Endodermal cell (in vitro differentiated cells): ENCODE measurements around the gene ARHGAP25. TPM values are rescaled to one million over a fixed set of nuclear protein-coding genes. Genes with fewer than 3 reads are reported as not detected.

ENCODE experiments used
- DNase-seq: peaks from one replicate; pipeline ENCODE4 v3.0.0-alpha.2; 2017
- H3K27ac ChIP-seq: 2 replicates; pipeline ENCODE4 v1.5.1; 2013; ENCODE audit warnings: mild to moderate bottlenecking, low read depth, low read length, moderate library complexity
- H3K27me3 ChIP-seq: 2 replicates; pipeline ENCODE4 v1.6.1; 2013; ENCODE audit warnings: mild to moderate bottlenecking, low read length, moderate library complexity; ENCODE audit not compliant: insufficient read depth, control insufficient read depth, poor library complexity, severe bottlenecking
- H3K36me3 ChIP-seq: 2 replicates; pipeline ENCODE4 v1.7.0; 2013; ENCODE audit warnings: mild to moderate bottlenecking, low read length, moderate library complexity; ENCODE audit not compliant: control insufficient read depth, insufficient read depth
- H3K4me1 ChIP-seq: one replicate; pipeline ENCODE4 v1.7.0; 2013; ENCODE audit warnings: low read length; ENCODE audit not compliant: control insufficient read depth, insufficient read depth
- H3K4me3 ChIP-seq: 2 replicates; pipeline ENCODE4 v1.5.1; 2013; ENCODE audit warnings: mild to moderate bottlenecking, low read length, moderate library complexity
- H3K9ac ChIP-seq: 2 replicates; pipeline ENCODE4 v1.6.1; 2013; ENCODE audit warnings: mild to moderate bottlenecking, low read length, moderate library complexity; ENCODE audit not compliant: poor library complexity, severe bottlenecking; ENCODE audit errors: extremely low read depth
- H3K9me3 ChIP-seq: 2 replicates; pipeline ENCODE4 v1.6.1; 2013; ENCODE audit warnings: mild to moderate bottlenecking, low read length, moderate library complexity; ENCODE audit not compliant: control insufficient read depth
- H3K27ac Mint-ChIP-seq: 2 replicates; pipeline ENCODE4 v1.8.0; 2020; ENCODE audit warnings: mixed read lengths
- H3K27me3 Mint-ChIP-seq: 2 replicates; pipeline ENCODE4 v1.8.0; 2021; ENCODE audit warnings: mild to moderate bottlenecking, mixed read lengths; ENCODE audit not compliant: insufficient read depth
- H3K36me3 Mint-ChIP-seq: 2 replicates; pipeline ENCODE4 v1.8.0; 2020; ENCODE audit warnings: low read depth, mixed read lengths
- H3K4me1 Mint-ChIP-seq: 2 replicates; pipeline ENCODE4 v1.8.0; 2020; ENCODE audit warnings: mixed read lengths
- H3K4me3 Mint-ChIP-seq: 2 replicates; pipeline ENCODE4 v1.8.0; 2020; ENCODE audit warnings: mild to moderate bottlenecking, moderate library complexity, mixed read lengths
- H3K9me3 Mint-ChIP-seq: 2 replicates; pipeline ENCODE4 v1.8.0; 2020; ENCODE audit warnings: mild to moderate bottlenecking, mixed read lengths
- WGBS, 2 experiments: methylation state at CpG; one replicate each; pipeline versions ENCODE4 v1.1.5 to v1.1.7; 2013; ENCODE audit warnings: missing lambda C conversion rate in 2 of 2, mixed read lengths in 1 of 2; ENCODE audit not compliant: insufficient coverage in 1 of 2, insufficient read length in 1 of 2; 5-methylcytosine and 5-hydroxymethylcytosine counted together
- total RNA-seq, 2 donors: library from RNA; stranded (reverse); fragmentation: NEBNext Ultra II Directional in 1 of 2; extraction: Animal tissue kit (Norgen Biotek cat#: 25700) in 1 of 2; gene quantifications; 2 replicates in 1 of 2; 3 replicates in 1 of 2; pipeline ENCODE4 v1.2.1, GENCODE V29; 2021
- TF ChIP-seq, protein P1 (sequence below): fragments of 200-600 bp; sonication (generic); conservative IDR thresholded peaks from 2 replicates; pipeline ENCODE4 v1.5.0; 2021; ENCODE audit warnings: antibody characterized with exemption, mild to moderate bottlenecking

The ARHGAP25 gene
- total RNA-seq, 2 donors from 2014 or later: 0.82 to 2.6 TPM

DNA sequence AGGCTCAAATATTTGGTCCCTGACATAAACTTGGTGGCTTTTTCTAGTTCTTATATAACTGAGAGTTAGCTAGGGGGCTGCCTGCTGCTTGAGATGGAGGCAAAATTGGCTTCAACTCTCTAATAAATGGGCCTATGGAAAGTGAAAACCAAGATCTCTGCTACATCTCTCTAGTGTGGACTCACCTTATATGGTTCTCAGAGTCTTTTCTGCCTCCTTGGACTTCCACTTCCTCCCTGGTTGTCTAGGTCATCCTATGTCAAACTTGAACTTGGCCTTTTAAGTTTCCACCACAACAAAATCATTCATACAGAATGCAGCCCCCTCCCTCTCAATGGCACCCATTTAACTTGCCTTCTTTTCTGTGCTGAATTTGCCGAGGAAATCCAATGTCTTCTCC, 23.9 kb upstream of the ARHGAP25 start:
- H3K9ac ChIP-seq: no peak overlapping the region
- no peak for DNase-seq
- no peaks in the 10 kb centered on the region for H3K4me1 ChIP-seq
- H3K27me3 ChIP-seq: no peaks in the 10 kb centered on the region
- no peak overlapping the region for H3K4me3 Mint-ChIP-seq
- H3K27ac ChIP-seq: no peak overlapping the region
- H3K36me3 ChIP-seq: no peaks in the 10 kb centered on the region
- TF ChIP-seq, protein P1, sequence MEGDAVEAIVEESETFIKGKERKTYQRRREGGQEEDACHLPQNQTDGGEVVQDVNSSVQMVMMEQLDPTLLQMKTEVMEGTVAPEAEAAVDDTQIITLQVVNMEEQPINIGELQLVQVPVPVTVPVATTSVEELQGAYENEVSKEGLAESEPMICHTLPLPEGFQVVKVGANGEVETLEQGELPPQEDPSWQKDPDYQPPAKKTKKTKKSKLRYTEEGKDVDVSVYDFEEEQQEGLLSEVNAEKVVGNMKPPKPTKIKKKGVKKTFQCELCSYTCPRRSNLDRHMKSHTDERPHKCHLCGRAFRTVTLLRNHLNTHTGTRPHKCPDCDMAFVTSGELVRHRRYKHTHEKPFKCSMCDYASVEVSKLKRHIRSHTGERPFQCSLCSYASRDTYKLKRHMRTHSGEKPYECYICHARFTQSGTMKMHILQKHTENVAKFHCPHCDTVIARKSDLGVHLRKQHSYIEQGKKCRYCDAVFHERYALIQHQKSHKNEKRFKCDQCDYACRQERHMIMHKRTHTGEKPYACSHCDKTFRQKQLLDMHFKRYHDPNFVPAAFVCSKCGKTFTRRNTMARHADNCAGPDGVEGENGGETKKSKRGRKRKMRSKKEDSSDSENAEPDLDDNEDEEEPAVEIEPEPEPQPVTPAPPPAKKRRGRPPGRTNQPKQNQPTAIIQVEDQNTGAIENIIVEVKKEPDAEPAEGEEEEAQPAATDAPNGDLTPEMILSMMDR: no peak
- H3K4me3 ChIP-seq: no peak overlapping the region
- WGBS, 2 experiments: 82% methylated on average over 1 of the region's 1 CpG; no CpG with 5 or more reads in 1 of the 2 experiments
- H3K36me3 Mint-ChIP-seq: peaks cover 2% of the 10 kb centered on the region
- H3K9me3 ChIP-seq: no peaks in the 10 kb centered on the region
- peaks cover 4% of the 10 kb centered on the region for H3K4me1 Mint-ChIP-seq
- H3K9me3 Mint-ChIP-seq: no peaks in the 10 kb centered on the region
- no peak overlapping the region for H3K27ac Mint-ChIP-seq
- no peaks in the 10 kb centered on the region for H3K27me3 Mint-ChIP-seq

DNA sequence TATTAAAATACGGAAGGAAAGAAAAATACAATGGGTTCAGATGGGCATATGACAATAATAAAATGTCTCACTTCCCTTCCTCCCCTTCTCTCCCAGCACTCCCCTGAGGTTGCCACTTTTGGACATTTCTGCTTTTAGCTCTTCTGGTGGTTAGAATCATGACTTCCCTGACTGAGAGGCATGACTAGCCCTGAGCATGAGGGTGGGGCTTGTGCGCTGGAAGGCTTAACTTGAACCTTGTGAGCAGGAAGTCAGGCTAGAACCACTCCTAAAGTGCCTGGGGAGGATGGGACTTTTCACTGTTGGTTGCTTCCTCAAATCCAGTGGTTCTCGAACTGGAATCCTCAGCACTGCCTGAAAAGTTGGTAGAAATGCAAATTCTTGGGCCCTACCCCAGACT, 19.7 kb upstream of the ARHGAP25 start:
- no peaks in the 10 kb centered on the region for H3K27me3 Mint-ChIP-seq

DNA sequence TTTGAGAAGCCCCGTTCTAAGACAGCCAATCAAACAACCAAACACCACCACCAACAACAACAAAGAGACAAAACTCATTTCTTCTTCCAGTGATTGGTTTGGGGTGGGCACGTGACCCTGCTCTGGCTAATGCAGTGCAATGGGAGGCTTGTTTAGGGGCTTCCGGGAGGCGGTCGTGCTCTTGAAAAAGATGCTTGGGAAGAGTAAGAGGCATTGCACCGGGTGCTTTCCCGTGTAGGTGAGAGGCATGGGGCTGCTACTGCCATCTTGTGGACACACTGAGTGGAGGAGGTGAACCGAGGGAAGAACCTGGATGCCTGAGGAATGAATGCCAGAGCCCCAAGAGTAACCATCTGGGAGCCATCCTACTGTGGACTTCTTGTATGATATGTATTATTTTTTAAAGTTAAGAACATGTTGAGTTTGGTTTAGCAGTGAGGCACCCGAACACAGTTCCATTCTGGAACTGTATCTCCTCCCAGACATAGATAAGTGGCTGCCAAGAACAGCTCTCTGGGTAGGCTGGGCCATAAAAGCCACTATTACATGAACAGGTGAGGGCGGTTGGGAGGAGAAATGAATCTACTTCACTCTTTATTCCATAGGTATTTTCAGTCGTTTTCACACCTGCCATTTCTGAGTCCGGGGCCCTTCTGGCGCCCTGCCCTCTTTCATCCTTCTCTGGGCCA, 19.1 kb upstream of the ARHGAP25 start:
- H3K27ac ChIP-seq: no peak overlapping the region
- H3K4me1 ChIP-seq: no peaks in the 10 kb centered on the region
- no peaks in the 10 kb centered on the region for H3K27me3 ChIP-seq
- Mint-ChIP-seq H3K27me3 (no peaks in the 10 kb centered on the region), H3K36me3 (peaks cover 2% of the 10 kb centered on the region), H3K27ac (no peak overlapping the region), H3K4me3 (no peak overlapping the region), H3K4me1 (peaks cover under 1% of the 10 kb centered on the region), H3K9me3 (no peaks in the 10 kb centered on the region)
- no peaks in the 10 kb centered on the region for H3K36me3 ChIP-seq
- TF ChIP-seq, protein P1: peak; percentile 89
- no peaks in the 10 kb centered on the region for H3K9me3 ChIP-seq
- peak; percentile 93 for DNase-seq
- 53 to 64% methylated on average over 7 to 13 of the region's 13 CpGs for WGBS, 2 experiments
- H3K9ac ChIP-seq: no peak overlapping the region
- H3K4me3 ChIP-seq: no peak overlapping the region

More for the DNA sequence above, 19.7 kb upstream of the ARHGAP25 start:
- DNase-seq: no peak
- H3K9ac ChIP-seq: no peak overlapping the region
- H3K9me3 Mint-ChIP-seq: no peaks in the 10 kb centered on the region
- 88 to 97% methylated on average over 2 of the region's 3 CpGs for WGBS, 2 experiments
- TF ChIP-seq, protein P1: no peak
- H3K27me3 ChIP-seq: no peaks in the 10 kb centered on the region
- no peak overlapping the region for H3K4me3 ChIP-seq
- H3K36me3 ChIP-seq: no peaks in the 10 kb centered on the region
- H3K4me1 ChIP-seq: no peaks in the 10 kb centered on the region
- H3K27ac ChIP-seq: no peak overlapping the region
- no peaks in the 10 kb centered on the region for H3K4me1 Mint-ChIP-seq
- no peak overlapping the region for H3K4me3 Mint-ChIP-seq
- H3K27ac Mint-ChIP-seq: no peak overlapping the region
- H3K36me3 Mint-ChIP-seq: peaks cover 2% of the 10 kb centered on the region
- H3K9me3 ChIP-seq: no peaks in the 10 kb centered on the region
